Stomach smooth muscle (tissue), 2 donors: ENCODE data around the gene TCFL5.
A peak's percentile ranks its signal among the peaks of the same experiment; 100 is the strongest.
"Not testable (repeated sequence)": the region's sequence is repeated elsewhere in the genome, so short reads cannot be mapped to it uniquely, and the experiment has no call there.

Experiments
- H3K27ac ChIP-seq: one replicate; pipeline ENCODE4 v1.7.0; 2013; ENCODE audit warnings: mild to moderate bottlenecking, low read length, inconsistent platforms
- H3K27me3 ChIP-seq, 2 donors: one replicate each; pipeline ENCODE4 v1.7.0; 2013; ENCODE audit warnings: low read length in 2 of 2; ENCODE audit not compliant: insufficient read depth in 2 of 2, control insufficient read depth in 1 of 2
- H3K36me3 ChIP-seq, 2 donors: one replicate each; pipeline ENCODE4 v1.7.0; 2013; ENCODE audit warnings: low read length in 2 of 2; ENCODE audit not compliant: control insufficient read depth in 2 of 2, insufficient read depth in 2 of 2
- H3K4me1 ChIP-seq: one replicate; pipeline ENCODE4 v1.7.0; 2013; ENCODE audit warnings: low read length; ENCODE audit not compliant: control insufficient read depth, insufficient read depth
- H3K4me3 ChIP-seq, 2 donors: one replicate each; pipeline ENCODE4 v1.7.0; 2013; ENCODE audit warnings: low read length in 2 of 2
- H3K9ac ChIP-seq, 2 donors: one replicate each; pipeline ENCODE4 v1.7.0; 2013; ENCODE audit warnings: low read length in 2 of 2, mild to moderate bottlenecking in 1 of 2
- H3K9me3 ChIP-seq, 2 donors: one replicate each; pipeline ENCODE4 v1.7.0; 2013; ENCODE audit warnings: low read length in 2 of 2; ENCODE audit not compliant: control insufficient read depth in 2 of 2
- donor health status: healthy.
- donor health status: Pancreatic carcinoma.

TCFL5 gene

DNA sequence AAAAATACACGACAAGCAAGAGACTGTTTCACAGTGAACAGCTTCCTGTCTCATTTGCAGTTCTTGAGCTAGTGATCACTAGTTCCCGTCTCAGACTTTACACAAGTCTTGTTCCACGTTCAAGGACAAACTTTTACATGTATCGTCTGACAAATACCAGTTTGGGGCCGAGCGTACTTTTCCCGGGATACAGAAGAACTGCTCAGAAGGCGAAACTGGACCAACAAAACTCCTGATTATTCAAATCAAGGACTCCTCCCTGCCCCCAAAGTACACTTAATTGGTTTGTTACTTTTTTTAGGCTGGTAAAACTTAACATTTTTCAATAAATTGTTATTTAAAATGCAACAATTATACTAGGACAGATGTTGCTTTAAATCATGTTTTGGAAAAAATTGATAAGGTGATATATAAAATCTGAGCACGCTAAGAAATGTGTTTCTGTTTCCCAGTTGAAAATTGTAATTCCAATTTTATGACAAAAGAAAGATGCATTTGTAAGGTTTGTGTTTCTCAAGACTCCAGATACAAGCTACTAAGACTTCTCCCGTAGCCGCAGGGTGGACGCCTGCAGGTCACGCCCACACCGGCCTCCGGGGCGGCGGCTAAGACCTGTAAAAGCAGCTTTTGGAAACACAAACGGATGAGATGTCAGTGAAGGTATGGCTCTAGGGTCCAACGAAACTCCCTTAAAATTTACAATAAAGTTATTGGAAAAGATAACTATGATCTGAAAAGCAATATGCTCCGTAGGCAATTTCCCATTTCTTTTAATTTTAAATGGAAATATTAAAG lies 16.8 kb upstream of the TCFL5 start:
- H3K36me3 ChIP-seq = peaks cover 0 to 5% of the 10 kb centered on the region in 2 donors
- no peaks in the 10 kb centered on the region for H3K9me3 ChIP-seq
- no peaks in the 10 kb centered on the region for H3K27me3 ChIP-seq
- no peak overlapping the region for H3K4me3 ChIP-seq
- H3K27ac ChIP-seq = no peak overlapping the region
- peaks cover 22% of the 10 kb centered on the region for H3K4me1 ChIP-seq
- no peak overlapping the region for H3K9ac ChIP-seq

DNA sequence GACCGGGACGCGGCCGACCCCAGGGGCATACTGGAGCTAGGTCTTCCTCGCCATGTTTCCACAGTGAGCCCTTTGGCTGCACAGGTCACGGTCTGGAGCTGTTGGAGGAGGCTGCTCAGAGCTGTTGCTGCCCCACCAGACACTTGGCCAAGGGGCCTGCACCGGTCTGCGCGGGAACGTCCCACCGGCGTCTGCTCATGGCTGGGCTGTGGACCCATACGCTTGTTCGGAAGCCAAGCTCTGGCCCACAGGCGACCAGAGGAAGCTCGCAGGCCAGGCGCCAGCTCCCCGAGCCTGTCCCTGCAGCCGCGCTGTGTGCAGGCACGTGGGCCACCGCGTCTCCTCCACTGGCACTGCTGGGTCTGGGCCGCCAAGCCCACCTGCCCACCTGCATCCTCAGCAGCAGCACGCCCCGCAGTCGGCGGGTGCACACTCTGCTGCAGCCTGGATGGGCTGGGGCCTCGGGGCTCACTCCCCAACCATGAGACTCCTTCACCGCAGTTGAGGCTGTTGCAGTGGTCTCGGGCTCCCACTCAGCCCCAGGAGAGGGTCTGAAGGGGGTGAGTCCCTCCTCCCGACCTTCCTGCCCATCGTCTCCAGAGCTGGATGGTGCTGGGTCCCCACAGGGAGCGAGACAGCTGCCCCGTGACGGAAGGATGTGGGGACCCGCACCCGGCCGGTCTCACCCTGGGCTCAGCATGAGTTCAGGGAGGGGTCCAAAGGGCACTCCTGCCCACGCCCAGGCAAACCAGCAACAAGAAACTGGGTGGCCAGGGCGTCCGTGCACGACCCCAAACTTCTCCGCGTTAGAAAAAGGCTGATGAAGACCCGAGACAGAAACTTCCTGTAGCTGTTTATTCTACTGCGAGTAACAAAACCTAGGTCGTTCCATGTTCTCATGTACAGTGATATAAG lies 15.5 kb upstream of the TCFL5 start:
- peaks cover 0 to 5% of the 10 kb centered on the region in 2 donors for H3K36me3 ChIP-seq
- H3K4me3 ChIP-seq = peak overlapping the region in 1 of 2 donors; percentile 40
- no peaks in the 10 kb centered on the region for H3K27me3 ChIP-seq
- no peak overlapping the region for H3K9ac ChIP-seq
- H3K27ac ChIP-seq = peak overlapping the region; percentile 66
- no peaks in the 10 kb centered on the region for H3K9me3 ChIP-seq
- H3K4me1 ChIP-seq = peaks cover 22% of the 10 kb centered on the region

DNA sequence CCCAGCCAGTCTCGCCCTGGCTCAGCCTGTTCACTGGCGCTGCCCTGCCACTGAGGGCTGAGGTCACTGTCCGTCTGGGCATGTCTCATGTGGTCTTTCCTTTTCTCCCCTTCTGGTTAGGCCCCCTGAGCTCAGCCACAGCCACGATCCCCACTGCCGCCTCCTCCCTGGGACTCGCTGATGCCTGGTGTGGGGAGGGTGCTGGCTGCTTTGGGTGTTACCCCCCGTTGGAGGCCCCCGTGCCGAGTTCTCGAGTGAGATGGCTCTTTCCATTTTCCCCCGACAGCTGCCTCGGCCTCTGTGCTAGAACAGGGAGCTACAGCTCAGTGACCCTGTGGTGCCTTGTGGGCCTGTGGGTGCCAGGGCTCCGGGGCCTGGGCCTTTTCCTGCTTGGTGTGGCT lies 14.9 kb upstream of the TCFL5 start:
- Histone ChIP-seq H3K27ac (peak overlapping the region; percentile 66), H3K4me1 (peaks cover 22% of the 10 kb centered on the region), H3K27me3 (no peaks in the 10 kb centered on the region), H3K9me3 (no peaks in the 10 kb centered on the region), H3K36me3 (peaks cover 0 to 3% of the 10 kb centered on the region in 2 donors), H3K4me3 (peak overlapping the region in 1 of 2 donors; percentile 40), H3K9ac (peak overlapping the region in 1 of 2 donors; percentile 2)

DNA sequence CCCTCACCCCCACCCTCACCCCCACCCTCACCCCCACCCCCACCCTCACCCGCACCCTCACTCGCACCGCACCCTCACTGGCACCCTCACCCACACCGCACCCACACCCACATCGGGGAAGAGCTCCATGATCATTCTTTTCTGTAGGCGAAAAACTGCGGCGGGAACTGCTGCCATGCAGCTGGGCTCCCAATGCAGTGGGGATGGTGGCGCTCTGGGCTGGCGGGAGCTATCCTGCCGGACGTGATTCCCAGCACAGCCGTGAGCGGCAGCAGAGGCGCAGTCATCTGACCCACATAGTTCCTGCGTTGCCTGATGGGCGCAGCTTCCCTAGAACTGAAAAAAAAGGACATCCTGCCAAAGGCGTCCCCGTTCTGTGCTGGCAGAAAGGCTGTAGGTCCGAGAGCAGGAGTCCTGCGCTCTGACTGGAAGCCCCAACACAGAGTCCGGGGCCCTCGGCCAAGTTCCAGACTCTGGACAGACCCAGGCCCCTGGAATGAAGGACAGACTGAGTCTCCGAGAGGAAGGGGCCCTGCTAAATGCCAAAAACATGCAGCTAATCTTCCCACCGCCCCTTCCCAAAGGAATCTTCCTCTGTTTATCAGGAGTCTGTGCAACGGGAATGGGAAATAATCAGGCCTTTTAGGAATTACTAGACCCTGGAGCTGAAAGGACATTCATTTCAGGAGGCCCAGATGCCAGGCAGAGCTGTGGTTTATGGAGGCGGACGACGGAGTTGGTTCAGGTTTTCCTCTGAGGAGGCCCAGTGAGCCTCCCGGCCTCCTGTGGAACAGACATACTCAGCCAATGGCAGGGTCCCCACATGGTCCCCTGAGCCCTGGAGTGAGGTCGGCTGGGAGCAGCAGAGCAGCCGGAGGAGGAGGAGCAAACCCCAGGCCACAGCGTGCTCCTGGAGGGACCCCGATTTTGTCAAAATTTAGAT lies 14.1 kb upstream of the TCFL5 start:
- H3K4me1 ChIP-seq = peaks cover 22% of the 10 kb centered on the region
- no peaks in the 10 kb centered on the region for H3K36me3 ChIP-seq
- no peaks in the 10 kb centered on the region for H3K27me3 ChIP-seq
- H3K4me3 ChIP-seq = peak overlapping the region; percentile 29 to 60
- H3K27ac ChIP-seq = peak overlapping the region; percentile 66
- peak overlapping the region in 1 of 2 donors; percentile 42 for H3K9ac ChIP-seq
- no peaks in the 10 kb centered on the region for H3K9me3 ChIP-seq

DNA sequence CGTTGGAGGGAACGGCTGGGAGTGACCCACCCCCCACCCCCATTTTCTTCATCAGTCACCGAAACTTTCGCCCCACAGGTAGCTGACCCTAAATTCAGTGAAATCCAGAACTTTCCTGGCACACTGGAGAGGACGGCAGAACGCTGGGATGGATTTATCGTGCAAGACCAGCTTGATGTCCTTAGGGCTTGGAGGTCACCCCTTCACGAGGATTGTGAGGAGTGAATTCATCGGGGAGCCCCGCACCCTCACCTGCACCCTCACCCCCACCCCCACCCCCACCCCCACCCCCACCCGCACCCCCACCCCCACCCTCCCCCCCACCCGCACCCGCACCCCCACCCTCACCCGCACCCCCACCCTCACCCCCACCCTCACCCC lies 13.3 kb upstream of the TCFL5 start:
- Histone ChIP-seq H3K36me3 (no peaks in the 10 kb centered on the region), H3K4me3 (no peak overlapping the region), H3K9me3 (peaks cover 0 to 2% of the 10 kb centered on the region in 2 donors), H3K27me3 (no peaks in the 10 kb centered on the region), H3K4me1 (peaks cover 22% of the 10 kb centered on the region), H3K27ac (no peak overlapping the region), H3K9ac (no peak overlapping the region)

DNA sequence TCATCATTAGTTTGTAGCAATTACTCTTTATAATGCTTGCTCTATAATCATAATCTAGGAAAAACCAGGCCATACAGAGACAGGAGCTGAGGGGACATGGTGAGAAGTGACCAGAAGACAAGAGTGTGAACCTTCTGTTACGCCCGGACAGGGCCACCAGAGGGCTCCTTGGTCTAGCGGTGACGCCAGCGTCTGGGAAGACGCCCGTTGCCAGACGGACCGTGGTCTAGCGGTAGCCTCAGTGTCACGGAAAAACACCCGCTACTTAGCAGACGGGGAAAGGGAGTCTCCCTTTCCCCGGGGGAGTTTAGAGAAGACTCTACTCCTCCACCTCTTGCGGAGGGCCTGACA lies 12.0 kb upstream of the TCFL5 start:
- H3K4me3 ChIP-seq, H3K27ac ChIP-seq, H3K9ac ChIP-seq, H3K36me3 ChIP-seq, H3K9me3 ChIP-seq, H3K27me3 ChIP-seq: not testable (repeated sequence)
- H3K4me1 ChIP-seq = peaks cover 22% of the 10 kb centered on the region

DNA sequence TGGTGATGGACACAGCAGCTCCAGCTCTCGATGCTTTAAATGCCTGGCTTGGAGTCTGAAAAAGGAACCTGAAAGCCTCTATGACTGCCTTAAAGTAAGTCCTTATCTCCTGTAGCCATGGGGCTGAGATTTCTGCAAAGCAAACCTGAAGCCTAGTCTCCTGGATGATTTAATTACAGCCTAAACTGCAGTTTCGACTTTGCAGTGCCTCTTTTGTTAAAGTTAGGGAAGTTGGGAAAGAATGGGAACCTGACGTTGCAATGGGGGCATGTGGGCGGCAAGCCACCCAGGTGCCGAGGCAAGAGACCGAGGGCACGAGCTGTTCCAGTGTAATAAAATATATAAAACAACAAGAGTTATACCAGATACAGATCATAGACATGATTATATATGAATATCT lies 11.7 kb upstream of the TCFL5 start:
- no peak overlapping the region for H3K27ac ChIP-seq
- H3K9me3 ChIP-seq = peaks cover 0 to 3% of the 10 kb centered on the region in 2 donors
- no peaks in the 10 kb centered on the region for H3K27me3 ChIP-seq
- no peak overlapping the region for H3K4me3 ChIP-seq
- H3K4me1 ChIP-seq = peaks cover 22% of the 10 kb centered on the region
- no peak overlapping the region for H3K9ac ChIP-seq
- H3K36me3 ChIP-seq = no peaks in the 10 kb centered on the region

DNA sequence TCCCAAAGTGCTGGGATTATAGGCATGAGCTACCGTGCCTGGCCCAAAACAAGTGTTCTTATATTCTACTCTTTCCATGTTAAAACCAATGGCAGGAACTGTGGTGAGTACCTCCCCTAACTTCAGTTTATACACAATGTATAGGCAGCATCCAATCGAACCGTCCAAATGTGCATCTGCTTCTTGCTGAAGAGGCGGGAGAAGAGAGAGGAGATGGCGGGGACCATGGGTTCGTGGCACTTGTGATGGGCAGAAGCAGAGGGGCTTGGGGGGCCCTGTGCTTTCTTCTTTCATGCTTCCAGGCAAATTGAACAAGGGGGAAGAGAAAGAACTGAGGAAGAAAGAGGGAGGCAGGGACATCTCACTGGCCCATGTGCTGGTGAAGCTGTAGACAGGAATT lies 11.2 kb upstream of the TCFL5 start:
- Histone ChIP-seq H3K27ac (no peak overlapping the region), H3K9ac (no peak overlapping the region), H3K4me3 (no peak overlapping the region), H3K27me3 (no peaks in the 10 kb centered on the region), H3K9me3 (peaks cover 0 to 3% of the 10 kb centered on the region in 2 donors), H3K4me1 (peaks cover 22% of the 10 kb centered on the region), H3K36me3 (no peaks in the 10 kb centered on the region)

DNA sequence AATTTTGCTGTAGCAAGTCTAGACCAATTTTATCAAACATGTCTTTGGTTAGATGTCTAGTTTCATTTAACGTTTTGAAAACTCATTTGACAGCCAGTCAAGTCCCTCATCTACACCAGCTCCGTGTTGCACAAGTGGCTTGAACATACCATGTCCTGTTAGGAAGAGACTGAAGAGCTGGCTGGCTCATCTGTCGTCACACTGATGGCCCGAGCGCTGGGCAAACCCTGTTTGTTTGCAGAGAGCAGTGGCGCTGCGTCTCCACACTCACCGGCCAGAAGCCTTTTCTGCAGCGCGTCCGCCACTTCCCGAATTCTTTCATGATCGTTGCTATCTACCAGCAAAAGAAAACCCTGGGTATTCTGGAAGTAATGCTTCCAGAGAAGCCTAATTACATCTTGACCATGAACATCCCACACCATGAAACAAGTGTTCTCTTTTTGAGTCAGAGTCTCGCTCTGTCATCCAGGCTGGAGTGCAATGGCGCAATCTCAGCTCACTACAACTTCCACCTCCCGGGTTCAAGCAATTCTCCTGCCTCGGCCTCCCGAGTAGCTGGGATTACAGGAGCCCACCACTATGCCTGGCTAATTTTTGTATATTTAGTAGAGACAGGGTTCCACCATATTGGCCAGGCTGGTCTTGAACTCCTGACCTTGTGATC lies 10.7 kb upstream of the TCFL5 start:
- Histone ChIP-seq H3K4me3 (no peak overlapping the region), H3K36me3 (no peaks in the 10 kb centered on the region)

DNA sequence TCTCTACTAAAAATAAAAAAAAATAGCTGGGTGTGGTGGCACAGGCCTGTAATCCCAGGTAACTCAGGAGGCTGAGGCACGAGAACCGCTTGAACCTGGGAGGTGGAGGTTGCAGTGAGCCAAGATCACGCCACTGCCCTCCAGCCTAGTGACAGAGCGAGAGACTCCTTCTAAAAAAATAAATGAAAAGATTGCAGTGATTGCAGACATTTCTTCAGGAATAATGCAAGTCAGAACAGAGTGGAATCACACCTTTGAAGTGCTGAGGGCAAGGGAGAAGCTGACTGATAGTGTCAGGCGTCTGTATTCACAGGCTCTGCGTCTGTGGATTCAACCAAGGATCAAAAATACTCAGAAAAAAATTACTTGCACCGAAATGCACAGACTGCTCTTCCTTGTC lies 2.6 kb upstream of the TCFL5 start:
- H3K36me3 ChIP-seq = no peaks in the 10 kb centered on the region
- H3K4me1 ChIP-seq = peaks cover 7% of the 10 kb centered on the region
- H3K9me3 ChIP-seq = no peaks in the 10 kb centered on the region
- no peak overlapping the region for H3K9ac ChIP-seq
- H3K4me3 ChIP-seq = no peak overlapping the region
- H3K27me3 ChIP-seq = peaks cover 0 to 11% of the 10 kb centered on the region in 2 donors
- H3K27ac ChIP-seq = no peak overlapping the region

More for the DNA sequence above, 10.7 kb upstream of the TCFL5 start:
- peaks cover 20% of the 10 kb centered on the region for H3K4me1 ChIP-seq
- no peak overlapping the region for H3K9ac ChIP-seq
- no peak overlapping the region for H3K27ac ChIP-seq
- H3K27me3 ChIP-seq = no peaks in the 10 kb centered on the region
- H3K9me3 ChIP-seq = peaks cover 0 to 3% of the 10 kb centered on the region in 2 donors
